ENCODE data around the gene SLC35F3. TPM values are rescaled to one million over a fixed set of nuclear protein-coding genes. Genes with fewer than 3 reads are reported as not detected.

SLC35F3 gene
- total and polyA plus RNA-seq, 2 experiments from 2014 or later, result 1.0 to 3.2 TPM

DNA sequence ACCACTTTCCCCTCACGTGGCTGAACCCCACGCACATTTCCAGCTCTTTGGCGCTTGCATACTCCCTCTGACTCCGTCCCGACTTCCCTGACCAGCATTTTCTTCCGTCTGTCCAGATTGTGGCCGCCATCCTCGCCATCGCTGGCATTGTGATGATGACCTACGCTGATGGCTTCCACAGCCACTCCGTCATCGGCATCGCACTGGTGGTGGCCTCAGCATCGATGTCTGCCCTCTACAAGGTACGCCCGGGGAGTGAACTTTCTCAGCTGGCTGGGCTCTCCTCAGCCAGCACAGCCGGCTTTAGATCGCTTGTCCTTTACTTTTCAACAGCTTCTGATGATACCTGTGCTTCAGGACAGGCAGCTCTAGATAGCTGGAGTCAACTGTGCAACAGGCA is 412.0 kb downstream of the SLC35F3 start:
- H3K4me3 Mint-ChIP-seq, result no peak overlapping the region
- no peaks in the 10 kb centered on the region for H3K36me3 Mint-ChIP-seq (ENCODE audit: low read depth)
- Histone ChIP-seq H3K4me2 (no peak overlapping the region), H3K79me2 (replicated peaks; ENCODE audit: insufficient read depth) (no peaks in the 10 kb centered on the region), H3F3A (replicated peaks; ENCODE audit: low read depth) (no peaks in the 10 kb centered on the region), H3K4me1 (ENCODE audit: insufficient read depth) (no peaks in the 10 kb centered on the region), H3K27me3 (ENCODE audit: insufficient read depth) (no peaks in the 10 kb centered on the region), H4K20me1 (replicated peaks; ENCODE audit: insufficient read depth) (no peaks in the 10 kb centered on the region), H2AFZ (no peak overlapping the region), H3K4me3 (no peak overlapping the region), H3K36me3 (ENCODE audit: insufficient read depth) (no peaks in the 10 kb centered on the region), H3K27ac (ENCODE audit: low read depth) (no peak overlapping the region), H3K9me2 (ENCODE audit: insufficient read depth) (no peaks in the 10 kb centered on the region)
- ATAC-seq, result no peak
- H3K27me3 Mint-ChIP-seq (ENCODE audit: insufficient read depth, low read depth, poor library complexity), result peaks cover 3% of the 10 kb centered on the region
- H3K9me3 Mint-ChIP-seq, result no peaks in the 10 kb centered on the region; the same call in 2 of the 3 replicates
- peaks cover 17% of the 10 kb centered on the region for H3K4me1 Mint-ChIP-seq
- no peak overlapping the region for H3K27ac Mint-ChIP-seq
- DNase-seq (ENCODE audit: low spot score), result no peak
- TF ChIP-seq ZNF331 (CRISPR knock-in tag; IDR thresholded peaks at IDR 0.05; ENCODE audit: low read depth), result no peak
- TF ChIP-seq STAT1 (IDR thresholded peaks at IDR 0.05; ENCODE audit: unreplicated experiment), result no peak
- no peak for TF ChIP-seq REST (IDR thresholded peaks at IDR 0.05; ENCODE audit: unreplicated experiment)
- TF ChIP-seq, protein P1, sequence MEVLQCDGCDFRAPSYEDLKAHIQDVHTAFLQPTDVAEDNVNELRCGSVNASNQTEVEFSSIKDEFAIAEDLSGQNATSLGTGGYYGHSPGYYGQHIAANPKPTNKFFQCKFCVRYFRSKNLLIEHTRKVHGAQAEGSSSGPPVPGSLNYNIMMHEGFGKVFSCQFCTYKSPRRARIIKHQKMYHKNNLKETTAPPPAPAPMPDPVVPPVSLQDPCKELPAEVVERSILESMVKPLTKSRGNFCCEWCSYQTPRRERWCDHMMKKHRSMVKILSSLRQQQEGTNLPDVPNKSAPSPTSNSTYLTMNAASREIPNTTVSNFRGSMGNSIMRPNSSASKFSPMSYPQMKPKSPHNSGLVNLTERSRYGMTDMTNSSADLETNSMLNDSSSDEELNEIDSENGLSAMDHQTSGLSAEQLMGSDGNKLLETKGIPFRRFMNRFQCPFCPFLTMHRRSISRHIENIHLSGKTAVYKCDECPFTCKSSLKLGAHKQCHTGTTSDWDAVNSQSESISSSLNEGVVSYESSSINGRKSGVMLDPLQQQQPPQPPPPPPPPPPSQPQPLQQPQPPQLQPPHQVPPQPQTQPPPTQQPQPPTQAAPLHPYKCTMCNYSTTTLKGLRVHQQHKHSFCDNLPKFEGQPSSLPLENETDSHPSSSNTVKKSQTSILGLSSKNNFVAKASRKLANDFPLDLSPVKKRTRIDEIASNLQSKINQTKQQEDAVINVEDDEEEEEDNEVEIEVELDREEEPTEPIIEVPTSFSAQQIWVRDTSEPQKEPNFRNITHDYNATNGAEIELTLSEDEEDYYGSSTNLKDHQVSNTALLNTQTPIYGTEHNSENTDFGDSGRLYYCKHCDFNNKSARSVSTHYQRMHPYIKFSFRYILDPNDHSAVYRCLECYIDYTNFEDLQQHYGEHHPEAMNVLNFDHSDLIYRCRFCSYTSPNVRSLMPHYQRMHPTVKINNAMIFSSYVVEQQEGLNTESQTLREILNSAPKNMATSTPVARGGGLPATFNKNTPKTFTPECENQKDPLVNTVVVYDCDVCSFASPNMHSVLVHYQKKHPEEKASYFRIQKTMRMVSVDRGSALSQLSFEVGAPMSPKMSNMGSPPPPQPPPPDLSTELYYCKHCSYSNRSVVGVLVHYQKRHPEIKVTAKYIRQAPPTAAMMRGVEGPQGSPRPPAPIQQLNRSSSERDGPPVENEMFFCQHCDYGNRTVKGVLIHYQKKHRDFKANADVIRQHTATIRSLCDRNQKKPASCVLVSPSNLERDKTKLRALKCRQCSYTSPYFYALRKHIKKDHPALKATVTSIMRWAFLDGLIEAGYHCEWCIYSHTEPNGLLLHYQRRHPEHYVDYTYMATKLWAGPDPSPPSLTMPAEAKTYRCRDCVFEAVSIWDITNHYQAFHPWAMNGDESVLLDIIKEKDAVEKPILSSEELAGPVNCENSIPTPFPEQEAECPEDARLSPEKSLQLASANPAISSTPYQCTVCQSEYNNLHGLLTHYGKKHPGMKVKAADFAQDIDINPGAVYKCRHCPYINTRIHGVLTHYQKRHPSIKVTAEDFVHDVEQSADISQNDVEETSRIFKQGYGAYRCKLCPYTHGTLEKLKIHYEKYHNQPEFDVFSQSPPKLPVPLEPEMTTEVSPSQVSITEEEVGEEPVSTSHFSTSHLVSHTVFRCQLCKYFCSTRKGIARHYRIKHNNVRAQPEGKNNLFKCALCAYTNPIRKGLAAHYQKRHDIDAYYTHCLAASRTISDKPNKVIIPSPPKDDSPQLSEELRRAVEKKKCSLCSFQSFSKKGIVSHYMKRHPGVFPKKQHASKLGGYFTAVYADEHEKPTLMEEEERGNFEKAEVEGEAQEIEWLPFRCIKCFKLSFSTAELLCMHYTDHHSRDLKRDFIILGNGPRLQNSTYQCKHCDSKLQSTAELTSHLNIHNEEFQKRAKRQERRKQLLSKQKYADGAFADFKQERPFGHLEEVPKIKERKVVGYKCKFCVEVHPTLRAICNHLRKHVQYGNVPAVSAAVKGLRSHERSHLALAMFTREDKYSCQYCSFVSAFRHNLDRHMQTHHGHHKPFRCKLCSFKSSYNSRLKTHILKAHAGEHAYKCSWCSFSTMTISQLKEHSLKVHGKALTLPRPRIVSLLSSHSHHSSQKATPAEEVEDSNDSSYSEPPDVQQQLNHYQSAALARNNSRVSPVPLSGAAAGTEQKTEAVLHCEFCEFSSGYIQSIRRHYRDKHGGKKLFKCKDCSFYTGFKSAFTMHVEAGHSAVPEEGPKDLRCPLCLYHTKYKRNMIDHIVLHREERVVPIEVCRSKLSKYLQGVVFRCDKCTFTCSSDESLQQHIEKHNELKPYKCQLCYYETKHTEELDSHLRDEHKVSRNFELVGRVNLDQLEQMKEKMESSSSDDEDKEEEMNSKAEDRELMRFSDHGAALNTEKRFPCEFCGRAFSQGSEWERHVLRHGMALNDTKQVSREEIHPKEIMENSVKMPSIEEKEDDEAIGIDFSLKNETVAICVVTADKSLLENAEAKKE (CRISPR knock-in tag; IDR thresholded peaks at IDR 0.05), result no peak
- TF ChIP-seq CREB1 (CRISPR knock-in tag; IDR thresholded peaks at IDR 0.05; ENCODE audit: low read depth), result no peak
- no peak for TF ChIP-seq EZH2phosphoT487 (IDR thresholded peaks at IDR 0.05; ENCODE audit: unreplicated experiment)
- TF ChIP-seq, protein P2, sequence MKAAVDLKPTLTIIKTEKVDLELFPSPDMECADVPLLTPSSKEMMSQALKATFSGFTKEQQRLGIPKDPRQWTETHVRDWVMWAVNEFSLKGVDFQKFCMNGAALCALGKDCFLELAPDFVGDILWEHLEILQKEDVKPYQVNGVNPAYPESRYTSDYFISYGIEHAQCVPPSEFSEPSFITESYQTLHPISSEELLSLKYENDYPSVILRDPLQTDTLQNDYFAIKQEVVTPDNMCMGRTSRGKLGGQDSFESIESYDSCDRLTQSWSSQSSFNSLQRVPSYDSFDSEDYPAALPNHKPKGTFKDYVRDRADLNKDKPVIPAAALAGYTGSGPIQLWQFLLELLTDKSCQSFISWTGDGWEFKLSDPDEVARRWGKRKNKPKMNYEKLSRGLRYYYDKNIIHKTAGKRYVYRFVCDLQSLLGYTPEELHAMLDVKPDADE (IDR thresholded peaks at IDR 0.05), result no peak
- TF ChIP-seq NANOG (IDR thresholded peaks at IDR 0.05; ENCODE audit: borderline replicate concordance), result no peak
- TF ChIP-seq POLR2AphosphoS5 (IDR thresholded peaks at IDR 0.05; ENCODE audit: low read depth), result no peak
